HepG2 (cell line): ENCODE results near the gene SIGLEC1. TPM values are rescaled to one million over a fixed set of nuclear protein-coding genes. Genes with fewer than 3 reads are reported as not detected.

Experiments
- ATAC-seq: fragments of 200-7000 bp; cut with Tn5 transposase; 3 replicates; pipeline ENCODE4 v1.9.1; 2020; ENCODE audit warnings: mild to moderate bottlenecking, moderate library complexity
- BruUV-seq: library from RNA; stranded (reverse); fragments of 400-500 nt; replicated peaks from 2 replicates; lab custom pipeline; 2021; lab: Mats Ljungman, UMichigan
- CTCF ChIA-PET: fragments of 300-600 bp; formaldehyde crosslinking; extraction: SDS; loops from one replicate; lab custom pipeline; 2021; ENCODE audit warnings: low total read pairs, inconsistent platforms, low intra/inter-chr PET ratio; lab: Yijun Ruan, JAX
- POLR2A ChIA-PET: fragments of 350-600 bp; sonication (Branson Sonifier 250); formaldehyde crosslinking; loops from one replicate; lab custom pipeline; 2020; ENCODE audit warnings: antibody characterized with exemption, inconsistent platforms; lab: Yijun Ruan, JAX
- DNase-seq: peaks from one replicate; pipeline ENCODE4 v3.0.0-alpha.2; 2015; ENCODE audit warnings: low spot score
- FAIRE-seq: peaks from 3 replicates; lab custom pipeline; 2011; peaks lifted over from hg19 to GRCh38; lab: Jason Lieb, UNC
- H2AFZ ChIP-seq: one replicate; pipeline ENCODE4 v1.6.1; 2011; ENCODE audit warnings: low read length, inconsistent platforms
- H3K27ac ChIP-seq: fragments of 300-600 bp; 3 replicates; pipeline ENCODE4 v1.8.0; 2011; ENCODE audit warnings: mixed run types, mild to moderate bottlenecking, mixed read lengths, low read length, inconsistent platforms; ENCODE audit not compliant: insufficient read depth; ENCODE audit errors: extremely low read length
- H3K27me3 ChIP-seq, 2 experiments: fragments of 200-600 bp in 1 of 2; 2 replicates in 1 of 2; 3 replicates in 1 of 2; pipeline versions ENCODE4 v1.6.0 to v1.8.0; 2011; ENCODE audit warnings: low read length in 2 of 2, mild to moderate bottlenecking in 2 of 2, moderate library complexity in 2 of 2, inconsistent platforms in 1 of 2; ENCODE audit not compliant: insufficient read depth in 2 of 2, control insufficient read depth in 1 of 2
- H3K36me3 ChIP-seq, 2 experiments: fragments of 200-600 bp in 1 of 2; replicated peaks in 1 of 2; 2 replicates in 1 of 2; 3 replicates in 1 of 2; pipeline versions ENCODE4 v1.5.1 to v1.8.0; 2011; ENCODE audit warnings: low read length in 2 of 2, inconsistent platforms in 1 of 2; ENCODE audit not compliant: insufficient read depth in 2 of 2, control insufficient read depth in 1 of 2
- H3K4me1 ChIP-seq: 2 replicates; pipeline ENCODE4 v1.5.1; 2012; ENCODE audit warnings: low read length, inconsistent platforms; ENCODE audit not compliant: insufficient read depth
- H3K4me2 ChIP-seq: 2 replicates; pipeline ENCODE4 v1.6.0; 2011; ENCODE audit warnings: low read depth, low read length, inconsistent platforms
- H3K4me3 ChIP-seq, 3 experiments: fragments of 200-600 bp in 1 of 3; sonication (generic), shearing (Covaris generic) in 1 of 3; replicated peaks in 1 of 3; 2 replicates each; pipeline ENCODE4 v1.5.1; 2011 to 2016; ENCODE audit warnings: low read length in 3 of 3, inconsistent platforms in 2 of 3, low read depth in 2 of 3, mild to moderate bottlenecking in 2 of 3, control low read depth in 1 of 3, mixed read lengths in 1 of 3; ENCODE audit not compliant: insufficient read depth in 1 of 3
- H3K79me2 ChIP-seq: one replicate; pipeline ENCODE4 v1.6.1; 2011; ENCODE audit warnings: low read length, inconsistent platforms; ENCODE audit not compliant: insufficient read depth
- H3K9ac ChIP-seq: 2 replicates; pipeline ENCODE4 v1.6.0; 2011; ENCODE audit warnings: mild to moderate bottlenecking, low read depth, low read length, inconsistent platforms; ENCODE audit not compliant: insufficient read depth
- H3K9me3 ChIP-seq: 2 replicates; pipeline ENCODE4 v1.5.1; 2012; ENCODE audit warnings: mild to moderate bottlenecking, low read length
- H4K20me1 ChIP-seq: 2 replicates; pipeline ENCODE4 v1.6.0; 2011; ENCODE audit warnings: inconsistent platforms, mild to moderate bottlenecking, low read length, moderate library complexity; ENCODE audit not compliant: insufficient read depth
- EP300 ChIP-seq, 3 experiments: sonication (generic) in 1 of 3; formaldehyde crosslinking in 1 of 3; IDR thresholded peaks; 2 replicates each; pipeline versions ENCODE4 v1.5.1 to v1.6.1; 2011 to 2020; ENCODE audit warnings: low read depth in 2 of 3, low read length in 2 of 3, borderline replicate concordance in 1 of 3, improper control_type of control experiment in 1 of 3, mild to moderate bottlenecking in 1 of 3, missing genetic modification reagents in 1 of 3, moderate library complexity in 1 of 3
- FOXO4 ChIP-seq: sonication (generic); formaldehyde crosslinking; conservative IDR thresholded peaks from 2 replicates; pipeline ENCODE4 v1.8.1; 2023; ENCODE audit warnings: missing genetic modification reagents
- IKZF1 ChIP-seq: fragments of 450-650 bp; IDR thresholded peaks from 2 replicates; pipeline ENCODE4 v1.7.1; 2016
- KDM6A ChIP-seq: IDR thresholded peaks from 2 replicates; pipeline ENCODE4 v1.6.1; 2016; ENCODE audit warnings: low read depth
- KLF13 ChIP-seq: sonication (generic); formaldehyde crosslinking; IDR thresholded peaks from 2 replicates; pipeline ENCODE4 v1.4.0; 2020; ENCODE audit warnings: mild to moderate bottlenecking, missing genetic modification reagents
- MYC ChIP-seq: sonication (generic); formaldehyde crosslinking; IDR thresholded peaks from 2 replicates; pipeline ENCODE4 v1.9.0; 2021; ENCODE audit warnings: missing genetic modification reagents, borderline replicate concordance
- NR2F1 ChIP-seq, 2 experiments: fragments of 450-650 bp in 1 of 2; formaldehyde crosslinking in 1 of 2; IDR thresholded peaks; 2 replicates each; pipeline versions ENCODE4 v1.5.0 to v1.6.1; 2016 to 2020; ENCODE audit warnings: mild to moderate bottlenecking in 1 of 2, missing compliant biosample characterization in 1 of 2, missing genetic modification reagents in 1 of 2, moderate library complexity in 1 of 2
- RBAK ChIP-seq: sonication (generic); formaldehyde crosslinking; IDR thresholded peaks from 2 replicates; pipeline ENCODE4 v1.5.1; 2020; ENCODE audit warnings: mild to moderate bottlenecking, missing genetic modification reagents
- ZNF570 ChIP-seq: sonication (generic); formaldehyde crosslinking; IDR thresholded peaks from 2 replicates; pipeline ENCODE4 v1.4.0; 2020; ENCODE audit warnings: mild to moderate bottlenecking, missing genetic modification reagents, borderline replicate concordance
- ZNF646 ChIP-seq: sonication (generic); formaldehyde crosslinking; IDR thresholded peaks from 2 replicates; pipeline ENCODE4 v1.9.0; 2021; ENCODE audit warnings: mild to moderate bottlenecking, missing genetic modification reagents
- WGBS: methylation state at CpG from one replicate; pipeline ENCODE4 v1.1.6; 2017; ENCODE audit warnings: low lambda C conversion rate; 5-methylcytosine and 5-hydroxymethylcytosine counted together
- in situ Hi-C: cut with HindIII; loops from 2 replicates; pipeline ENCODE4 v1.10.0; 2017; ENCODE audit warnings: low pct_unique_long_range_greater_than_20kb; ENCODE audit not compliant: extremely low pct_ligation_motif_present
- intact Hi-C: fragments of 100-400 bp; cut with micrococcal nuclease; formaldehyde crosslinking; loops from one replicate; pipeline ENCODE4 v1.10.0; 2022; ENCODE audit not compliant: unreplicated experiment
- polyA plus RNA-seq, 8 experiments: library from polyadenylated mRNA; depleted of rRNA in 3 of 8; stranded (reverse) in 7 of 8; unstranded in 1 of 8; fragments of >200 nt; fragmentation: Illumina TruSeq in 4 of 8; extraction: Trizol in 4 of 8; gene quantifications; 2 replicates each; pipeline versions ENCODE4 v1.2.1 to v1.2.3, GENCODE V29; 2011 to 2016; ENCODE audit warnings: low read depth in 4 of 8, missing spikeins in 1 of 8, mixed read lengths in 1 of 8; ENCODE audit not compliant: insufficient read depth in 1 of 8
- total RNA-seq, 5 experiments: library from RNA; depleted of rRNA; stranded (reverse); fragments of >200 nt; fragmentation: Illumina TruSeq; extraction: Trizol; gene quantifications; 2 replicates each; pipeline ENCODE4 v1.2.3, GENCODE V29; 2016; ENCODE audit warnings: low read depth in 1 of 5

Gene SIGLEC1
- total and polyA plus RNA-seq, 2 of the 13 experiments (the other 11 are each of a cell fraction or from before 2014, with no cell fraction given): 0.01 TPM; not detected in 1

GRCh38 chr20:3667434-3668037 is 44.9 kb downstream of the SIGLEC1 start:
- no peak overlapping the region for H3K4me3 ChIP-seq
- POLR2A ChIA-PET: no interaction called here

GRCh38 chr20:3663858-3664257 is 48.5 kb downstream of the SIGLEC1 start:
- H3K4me3 ChIP-seq: no peak overlapping the region
- no peak overlapping the region for H3K27ac ChIP-seq
- FAIRE-seq: peak; percentile 49
- H3K79me2 ChIP-seq: no peaks in the 10 kb centered on the region
- ATAC-seq: no peak
- no peaks in the 10 kb centered on the region for H3K9me3 ChIP-seq
- intact Hi-C loops (no loop called here), in situ Hi-C loops (no loop called here)
- H3K27me3 ChIP-seq: peaks cover 13 to 41% of the 10 kb centered on the region in 2 experiments
- no peaks in the 10 kb centered on the region for H3K36me3 ChIP-seq
- H2AFZ ChIP-seq: no peak overlapping the region
- no peak overlapping the region for H3K9ac ChIP-seq
- H3K4me1 ChIP-seq: peaks cover 15% of the 10 kb centered on the region
- CTCF ChIA-PET: no interaction called here
- POLR2A ChIA-PET: no interaction called here
- no peak for DNase-seq
- H4K20me1 ChIP-seq: no peaks in the 10 kb centered on the region
- BruUV-seq: no TSS peak
- WGBS: 4% methylated on average over 2 of the region's 2 CpGs
- no peak overlapping the region for H3K4me2 ChIP-seq
- TF ChIP-seq ZNF570 (CRISPR knock-in tag) (no peak), FOXO4 (CRISPR knock-in tag) (no peak), KDM6A (CRISPR knock-in tag) (no peak), NR2F1 (CRISPR knock-in tag; IDR thresholded peaks at IDR 0.05) (no peak), ZNF646 (CRISPR knock-in tag) (no peak), KLF13 (CRISPR knock-in tag) (no peak), MYC (CRISPR knock-in tag) (no peak), IKZF1 (no peak)

More at GRCh38 chr20:3667434-3668037, 44.9 kb downstream of the SIGLEC1 start:
- Histone ChIP-seq H3K9me3 (no peaks in the 10 kb centered on the region), H3K79me2 (no peaks in the 10 kb centered on the region), H3K27me3 (peaks cover 31 to 61% of the 10 kb centered on the region in 2 experiments), H3K36me3 (no peaks in the 10 kb centered on the region)
- WGBS: 46% methylated on average over 8 of the region's 8 CpGs
- no peak for DNase-seq
- intact Hi-C loops: no loop called here
- TF ChIP-seq RBAK (CRISPR knock-in tag) (peak; percentile 97), EP300 (IDR thresholded peaks at IDR 0.05; ENCODE audit: low read depth in 2 of 2, low read length in 2 of 2) (no peak), EP300 (CRISPR knock-in tag; IDR thresholded peaks at IDR 0.05; ENCODE audit: borderline replicate concordance) (no peak)
- TF ChIP-seq, all 625 proteins: peak for 1
- no peak for FAIRE-seq
- Histone ChIP-seq H3K9ac (no peak overlapping the region), H2AFZ (no peak overlapping the region), H3K4me1 (0 out of 2 replicates have a peak, but pooled peaks cover 4% of the 10 kb centered on the region), H3K27ac (no peak overlapping the region), H4K20me1 (no peaks in the 10 kb centered on the region), H3K4me2 (no peak overlapping the region)
- in situ Hi-C loops: no loop called here
- no peak for ATAC-seq
- CTCF ChIA-PET: no interaction called here
- BruUV-seq: no TSS peak
